ENCODE results near the gene UQCRC2.

DNA sequence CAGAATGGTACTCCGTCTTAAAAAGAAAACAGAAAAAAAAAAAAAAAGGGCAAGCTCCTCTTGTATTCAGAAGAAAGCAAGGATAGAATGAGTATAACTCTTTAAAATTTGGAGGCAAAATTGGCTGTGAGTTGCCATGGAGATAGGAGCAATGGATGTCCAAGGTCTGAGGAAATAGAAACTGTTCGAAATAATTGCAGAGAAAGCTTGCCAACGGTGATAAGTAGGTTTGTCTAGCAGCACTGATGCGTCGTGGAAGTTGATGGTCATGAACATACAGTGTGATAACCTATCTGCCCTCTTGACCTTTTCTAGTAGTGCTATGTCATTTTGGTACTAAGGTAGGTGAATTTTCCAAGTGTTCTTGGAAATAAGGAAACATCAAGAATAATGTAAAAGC, 57.7 kb downstream of the UQCRC2 start:
- TF ChIP-seq CTCF (IDR thresholded peaks at IDR 0.05) (no peak), EZH2 (IDR thresholded peaks at IDR 0.05; ENCODE audit: borderline replicate concordance, insufficient read depth, low read depth, low read length, poor library complexity, severe bottlenecking) (no peak)
